Small intestine (tissue), 16 donors: ENCODE data around the gene NOS3. TPM values are rescaled to one million over a fixed set of nuclear protein-coding genes. Genes with fewer than 3 reads are reported as not detected.

Source experiments
- DNase-seq, 2 donors: peaks; one replicate each; pipeline versions ENCODE4 v3.0.0 to v3.0.0-alpha.2; 2013
- FAIRE-seq: peaks from 2 replicates; lab custom pipeline; 2012; peaks lifted over from hg19 to GRCh38; lab: Jason Lieb, UNC
- H3K27ac ChIP-seq, 3 donors: one replicate each; pipeline ENCODE4 v1.5.1; 2013; ENCODE audit warnings: low read length in 2 of 3, mild to moderate bottlenecking in 2 of 3, control low read depth in 1 of 3, inconsistent platforms in 1 of 3, low read depth in 1 of 3, moderate library complexity in 1 of 3
- H3K27me3 ChIP-seq, 3 donors: one replicate each; pipeline ENCODE4 v1.6.1; 2013; ENCODE audit warnings: low read length in 3 of 3, inconsistent platforms in 1 of 3; ENCODE audit not compliant: control insufficient read depth in 3 of 3, insufficient read depth in 3 of 3
- H3K36me3 ChIP-seq, 3 donors: one replicate each; pipeline ENCODE4 v1.6.1; 2013; ENCODE audit warnings: low read length in 3 of 3, inconsistent platforms in 1 of 3, low read depth in 1 of 3, mild to moderate bottlenecking in 1 of 3, moderate library complexity in 1 of 3; ENCODE audit not compliant: control insufficient read depth in 3 of 3, insufficient read depth in 2 of 3
- H3K4me1 ChIP-seq, 3 donors: one replicate each; pipeline ENCODE4 v1.6.1; 2013; ENCODE audit warnings: low read length in 2 of 3, inconsistent platforms in 1 of 3, low read depth in 1 of 3, mild to moderate bottlenecking in 1 of 3, moderate library complexity in 1 of 3; ENCODE audit not compliant: control insufficient read depth in 3 of 3, insufficient read depth in 2 of 3
- H3K4me3 ChIP-seq, 3 donors: one replicate each; pipeline ENCODE4 v1.5.1; 2013; ENCODE audit warnings: low read length in 3 of 3, control low read depth in 1 of 3, inconsistent platforms in 1 of 3, low read depth in 1 of 3, mild to moderate bottlenecking in 1 of 3, moderate library complexity in 1 of 3
- H3K9me3 ChIP-seq, 2 donors: one replicate each; pipeline ENCODE4 v1.6.1; 2013; ENCODE audit warnings: low read depth in 1 of 2, low read length in 1 of 2; ENCODE audit not compliant: control insufficient read depth in 2 of 2, insufficient read depth in 1 of 2
- WGBS, 3 donors: extraction: QIAGEN DNeasy Blood & Tissue Kit; methylation state at CpG; one replicate each; pipeline ENCODE4 v1.1.7; 2013; 5-methylcytosine and 5-hydroxymethylcytosine counted together
- long read RNA-seq, 10 donors: transcript quantifications; one replicate each; lab custom pipeline, GENCODE V29; 2026
- polyA plus RNA-seq, 4 donors: library from polyadenylated mRNA; stranded (reverse) in 3 of 4; unstranded in 1 of 4; fragments of 200-250 nt in 3 of 4; fragments of 120-200 nt in 1 of 4; gene quantifications; one replicate each; pipeline versions ENCODE4 v1.2.1 to v1.2.3, GENCODE V29; 2013
- donor health status: healthy with polysubstance abuse.
- donor health status: control.
- donor health status: control.
- donor health status: Bipolar disorder and iron deficiency.
- donor health status: healthy.

NOS3 gene
- 10 to 100 TPM in 1 of 4 donors, 1 to 10 TPM in 1, under 1 TPM in 2; 0.45 to 14.7 (median 4.7) TPM for polyA plus RNA-seq
- long read RNA-seq, donor 1: 0 reads
- long read RNA-seq, donor 2, partial matches to known transcripts: 0 of 1 reads
- long read RNA-seq, donor 2, other reads (novel, unspliced or antisense): 0 of 1 reads
- long read RNA-seq, donor 3, partial matches to known transcripts: 0 of 1 reads
- long read RNA-seq, donor 3, other reads (novel, unspliced or antisense): 0 of 1 reads
- long read RNA-seq, donor 4: 0 reads
- long read RNA-seq, donor 5: 0 reads
- long read RNA-seq, donor 6, partial matches to known transcripts: 0 of 1 reads
- long read RNA-seq, donor 6, other reads (novel, unspliced or antisense): 0 of 1 reads
- long read RNA-seq, donor 7, partial matches to known transcripts: 0 of 2 reads
- long read RNA-seq, donor 7, other reads (novel, unspliced or antisense): 0 of 2 reads
- long read RNA-seq, donor 8: 0 reads
- long read RNA-seq, donor 9: 0 reads
- long read RNA-seq, donor 10, partial matches to known transcripts: 0 of 1 reads
- long read RNA-seq, donor 10, other reads (novel, unspliced or antisense): 0 of 1 reads

GRCh38 chr7:150990416-150991186 lies at the start of gene NOS3:
Gene NOS3 (plus strand): TSS chr7:150991017. CDS start chr7:150993804, 2,787 bp downstream.
- Histone ChIP-seq H3K4me1 (peaks cover 0 to 17% (median 0%) of the 10 kb centered on the region in 3 donors), H3K27ac (no peak within 1 kb of the TSS), H3K4me3 (no peak within 1 kb of the TSS), H3K36me3 (no peaks in the 10 kb centered on the region), H3K9me3 (peaks cover 0 to 17% of the 10 kb centered on the region in 2 donors), H3K27me3 (no peaks in the 10 kb centered on the region)
- no peak for FAIRE-seq
- WGBS, 3 donors: 77 to 88% (median 78%) methylated on average over 12 of the region's 12 CpGs
- no peak for DNase-seq

DNA sequence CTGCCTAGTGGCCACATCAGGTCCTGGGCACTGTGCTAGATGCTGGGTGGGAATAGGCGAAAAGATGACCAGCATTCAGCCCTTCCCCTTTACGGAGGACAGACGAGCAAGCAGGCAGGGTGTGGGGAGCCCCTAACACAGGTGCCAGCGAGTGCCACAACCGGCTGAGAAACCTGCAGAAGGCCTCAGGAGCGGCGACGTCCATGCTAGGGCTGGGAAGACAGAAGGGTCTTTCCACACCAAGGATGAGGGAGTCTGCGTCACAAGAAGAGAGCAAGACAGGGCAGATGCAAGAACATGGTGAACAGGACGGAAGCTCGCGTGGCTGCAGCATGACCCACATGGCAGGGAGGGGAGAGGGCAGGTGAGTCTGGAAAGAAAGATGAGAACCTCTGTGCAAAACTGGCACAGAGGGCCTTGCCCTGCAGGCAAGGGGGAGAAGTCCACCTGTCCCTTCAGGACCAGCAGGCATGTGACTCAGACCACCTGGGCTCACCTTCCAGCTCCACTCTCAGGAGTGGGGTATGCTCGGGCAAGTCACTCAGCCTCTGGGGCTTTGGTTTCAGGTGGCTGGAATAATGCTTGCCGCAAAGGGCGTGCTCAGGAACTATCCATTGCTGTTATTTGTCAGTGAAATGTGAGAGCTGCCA lies 49.3 kb upstream of the NOS3 start:
- H3K4me1 ChIP-seq: peaks cover 0 to 18% (median 0%) of the 10 kb centered on the region in 3 donors
- no peaks in the 10 kb centered on the region for H3K9me3 ChIP-seq
- peaks cover 0 to 3% (median 0%) of the 10 kb centered on the region in 3 donors for H3K36me3 ChIP-seq
- H3K4me3 ChIP-seq: no peak overlapping the region
- 84 to 91% (median 91%) methylated on average over 15 of the region's 15 CpGs for WGBS, 3 donors
- no peak overlapping the region for H3K27ac ChIP-seq
- no peak for DNase-seq
- FAIRE-seq: no peak
- H3K27me3 ChIP-seq: peaks cover 0 to 5% (median 0%) of the 10 kb centered on the region in 3 donors

- no peak for FAIRE-seq
- H3K9me3 ChIP-seq: no peaks in the 10 kb centered on the region
- peak in 1 of 2 donors; percentile 36 for DNase-seq
- peaks cover 0 to 18% (median 0%) of the 10 kb centered on the region in 3 donors for H3K4me1 ChIP-seq
- H3K4me3 ChIP-seq: no peak overlapping the region
- H3K27ac ChIP-seq: no peak overlapping the region
- 19 to 41% (median 30%) methylated on average over 11 to 14 of the region's 14 CpGs for WGBS, 3 donors
- peaks cover 0 to 12% (median 3%) of the 10 kb centered on the region in 3 donors for H3K27me3 ChIP-seq
- H3K36me3 ChIP-seq: peaks cover 0 to 3% (median 0%) of the 10 kb centered on the region in 3 donors
These were observed 48.7 kb upstream of the NOS3 start for GRCh38 chr7:150942001-150942590.

DNA sequence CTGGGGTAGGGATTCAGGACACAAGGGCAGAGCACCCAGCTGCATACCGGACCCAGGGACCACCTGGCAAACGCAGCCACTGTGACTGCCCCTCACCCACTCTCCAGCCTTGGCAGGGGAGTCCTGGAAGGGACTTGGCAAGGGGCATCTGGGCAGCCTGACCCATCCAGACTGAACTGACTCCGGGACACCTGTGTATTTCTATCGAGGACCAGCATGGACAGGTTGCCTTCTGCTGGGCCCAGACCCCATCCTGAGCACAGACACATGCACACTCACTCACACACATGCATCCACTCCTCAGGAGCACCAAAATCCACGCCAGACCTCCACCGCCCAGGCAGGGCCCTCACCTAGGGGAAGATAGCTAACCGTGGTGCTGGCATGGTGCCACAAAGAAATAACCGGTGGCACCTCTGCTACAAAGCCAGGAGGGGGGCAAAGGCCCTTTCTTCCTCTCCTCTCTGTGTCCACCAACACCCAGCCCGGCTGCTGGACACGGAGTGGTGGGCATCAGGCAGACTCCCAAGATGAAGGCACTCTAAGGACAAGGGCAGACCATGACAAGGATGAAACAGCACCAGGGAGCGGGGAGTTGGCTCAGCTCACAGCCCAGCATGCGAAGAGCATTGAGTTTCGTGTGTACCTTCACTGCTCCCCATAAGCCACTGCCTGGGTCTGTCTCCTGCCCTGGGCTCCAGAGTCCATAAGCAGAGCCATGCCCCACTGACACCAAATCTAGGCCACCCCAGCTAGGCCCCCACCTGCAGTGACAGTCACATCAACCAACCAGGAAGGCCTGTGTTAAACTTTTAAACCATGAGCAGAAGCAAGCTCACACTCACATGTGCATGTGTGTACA lies 48.0 kb upstream of the NOS3 start:
- H3K4me1 ChIP-seq: peaks cover 0 to 18% (median 0%) of the 10 kb centered on the region in 3 donors
- FAIRE-seq (no peak), DNase-seq (no peak)
- H3K27ac ChIP-seq: no peak overlapping the region
- peaks cover 0 to 17% (median 4%) of the 10 kb centered on the region in 3 donors for H3K27me3 ChIP-seq
- no peaks in the 10 kb centered on the region for H3K9me3 ChIP-seq
- WGBS, 3 donors: 44 to 69% (median 66%) methylated on average over 13 of the region's 13 CpGs
- peaks cover 0 to 3% (median 0%) of the 10 kb centered on the region in 3 donors for H3K36me3 ChIP-seq
- H3K4me3 ChIP-seq: no peak overlapping the region

DNA sequence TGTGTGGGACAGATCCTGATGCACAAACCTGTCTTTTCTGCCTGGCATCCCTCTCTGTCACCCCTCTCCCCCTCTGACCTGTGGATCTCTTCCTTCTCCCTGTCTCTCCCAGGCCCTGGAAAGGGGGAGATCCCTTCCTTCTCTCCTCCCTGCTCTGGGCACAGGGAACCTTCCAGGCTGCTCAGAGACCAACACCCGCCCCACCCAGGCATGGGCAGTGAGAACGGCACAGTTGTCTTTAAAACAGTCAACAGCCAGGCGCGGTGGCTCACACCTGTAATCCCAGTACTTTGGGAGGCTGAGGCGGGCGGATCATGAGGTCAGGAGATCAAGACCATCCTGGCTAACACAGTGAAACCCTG lies 47.4 kb upstream of the NOS3 start:
- WGBS, 3 donors: 91 to 95% (median 92%) methylated on average over 5 to 6 of the region's 6 CpGs
- Histone ChIP-seq H3K36me3 (peaks cover 0 to 3% (median 0%) of the 10 kb centered on the region in 3 donors), H3K27me3 (peaks cover 0 to 22% (median 7%) of the 10 kb centered on the region in 3 donors), H3K4me1 (peaks cover 0 to 21% (median 0%) of the 10 kb centered on the region in 3 donors), H3K27ac (no peak overlapping the region), H3K4me3 (no peak overlapping the region), H3K9me3 (no peaks in the 10 kb centered on the region)
- no peak for FAIRE-seq
- DNase-seq: no peak

DNA sequence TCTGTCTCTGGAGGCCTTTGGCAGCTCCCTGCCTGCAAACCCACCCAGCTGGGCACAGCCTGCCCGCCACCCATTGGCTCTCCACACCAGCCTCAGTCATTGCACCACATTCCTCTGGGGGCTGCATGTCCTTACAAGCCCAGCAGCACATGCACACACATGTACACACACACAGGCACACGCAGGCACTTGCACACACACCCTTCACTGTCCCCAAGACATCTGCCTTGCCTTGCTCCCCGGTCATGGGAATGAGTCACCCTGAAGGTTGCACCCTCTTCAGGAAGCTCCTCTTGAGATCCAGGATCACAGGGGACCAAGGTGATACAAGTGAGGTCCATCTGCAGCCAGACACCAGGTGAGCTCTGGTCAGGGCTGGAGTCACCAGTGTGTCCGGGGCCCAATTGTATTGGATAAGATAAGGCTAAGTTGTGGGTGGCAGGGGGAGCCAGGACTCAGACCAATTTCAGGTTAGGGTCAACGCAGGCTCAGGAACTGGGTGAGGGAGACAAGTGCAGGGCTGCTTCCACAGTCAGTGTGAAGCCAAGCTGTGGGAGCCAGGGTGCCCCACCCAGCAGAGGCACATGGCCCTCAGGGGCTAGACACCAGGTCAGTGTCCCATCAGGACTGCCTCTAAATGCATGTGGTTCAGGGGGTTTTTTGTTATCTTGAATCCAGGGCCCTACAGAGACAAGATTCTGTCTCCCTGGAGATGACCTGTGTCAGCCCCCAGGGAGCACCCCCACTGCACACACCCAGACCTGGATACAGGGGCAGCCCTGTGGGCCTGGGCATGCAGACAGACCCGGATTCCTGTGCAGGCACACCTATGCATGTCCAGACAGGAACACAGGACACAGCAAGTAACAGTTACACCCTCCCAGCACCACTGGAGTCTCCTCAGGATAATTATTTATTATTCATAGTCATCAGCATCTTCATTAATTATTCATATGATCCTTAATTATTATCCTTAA lies 46.5 kb upstream of the NOS3 start:
- Histone ChIP-seq H3K36me3 (peaks cover 0 to 6% (median 0%) of the 10 kb centered on the region in 3 donors), H3K27me3 (peaks cover 0 to 27% (median 7%) of the 10 kb centered on the region in 3 donors), H3K9me3 (no peaks in the 10 kb centered on the region), H3K4me3 (no peak overlapping the region), H3K27ac (no peak overlapping the region), H3K4me1 (peaks cover 0 to 21% (median 0%) of the 10 kb centered on the region in 3 donors)
- FAIRE-seq (no peak), DNase-seq (no peak)
- 79 to 85% (median 81%) methylated on average over 6 of the region's 6 CpGs for WGBS, 3 donors
